Measurements from ENCODE around the gene EPS8L1.

EPS8L1 gene

DNA sequence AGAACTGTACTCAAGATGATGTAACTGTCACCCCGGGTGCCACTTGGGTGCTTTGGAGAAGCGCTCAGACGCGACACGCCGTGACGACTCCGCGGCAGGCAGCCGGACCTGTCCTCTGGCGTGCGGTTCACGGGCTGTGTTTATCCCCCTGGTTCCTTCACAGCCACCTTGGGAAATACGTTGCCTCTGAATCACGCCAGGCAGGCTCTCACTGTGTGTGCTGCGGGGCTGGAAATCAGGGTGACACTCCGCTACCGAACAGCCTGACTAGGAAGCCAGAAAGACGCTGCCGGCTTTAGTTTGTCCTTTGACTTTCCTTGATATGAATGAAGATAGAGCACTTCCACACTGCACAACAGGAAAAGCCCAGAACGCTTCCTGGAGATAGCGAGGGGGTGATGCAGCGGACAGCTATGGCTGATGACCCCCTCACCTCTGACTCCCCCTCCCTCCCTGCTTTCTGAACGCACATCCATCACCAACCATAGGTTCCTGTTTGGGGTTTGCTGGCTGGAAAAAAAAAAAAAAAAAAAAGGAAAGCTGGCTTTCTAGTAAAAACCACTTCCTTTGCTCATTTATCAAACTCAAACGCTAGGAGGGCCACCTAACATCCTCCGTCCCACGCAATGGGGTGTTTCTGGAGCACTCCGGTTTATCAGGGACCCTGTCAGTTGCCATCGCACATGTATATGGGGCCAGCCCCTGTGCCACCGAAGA, 33.9 kb upstream of the EPS8L1 start:
- Histone ChIP-seq H3K27ac (no peak overlapping the region), H3K9me3 (no peaks in the 10 kb centered on the region), H3K27me3 (no peaks in the 10 kb centered on the region), H3K4me3 (no peak overlapping the region), H3K4me1 (no peaks in the 10 kb centered on the region), H3K36me3 (peaks cover 32 to 58% (median 48%) of the 10 kb centered on the region in 3 donors)
- no peak for DNase-seq
- intact Hi-C loops (cut with DNase I; ENCODE audit: low total_unique reads) = no loop called here
- TF ChIP-seq CTCF (IDR thresholded peaks at IDR 0.05) = no peak

DNA sequence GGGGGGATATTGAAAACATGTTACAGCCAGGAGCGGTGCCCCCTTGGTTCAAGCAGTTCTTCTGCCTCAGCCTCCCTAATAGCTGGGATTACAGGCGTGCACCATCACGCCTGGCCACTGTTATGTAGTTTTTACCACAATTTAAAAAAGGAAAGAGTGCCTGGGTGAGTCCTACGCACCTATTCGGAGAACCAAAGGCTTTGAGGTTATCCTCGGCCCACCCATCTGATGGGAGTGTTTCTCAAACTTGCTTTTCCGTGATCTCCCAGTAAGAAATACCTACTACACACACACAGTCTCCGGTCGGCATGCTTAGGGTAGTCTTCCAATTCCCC, 33.4 kb upstream of the EPS8L1 start:
- intact Hi-C loops (cut with DNase I; ENCODE audit: low total_unique reads) = no loop called here
- H3K27me3 ChIP-seq = no peaks in the 10 kb centered on the region
- H3K4me1 ChIP-seq = no peaks in the 10 kb centered on the region
- no peaks in the 10 kb centered on the region for H3K9me3 ChIP-seq
- DNase-seq = no peak
- peaks cover 38 to 64% (median 54%) of the 10 kb centered on the region in 3 donors for H3K36me3 ChIP-seq
- no peak for TF ChIP-seq CTCF (IDR thresholded peaks at IDR 0.05)
- no peak overlapping the region for H3K4me3 ChIP-seq
- no peak overlapping the region for H3K27ac ChIP-seq

DNA sequence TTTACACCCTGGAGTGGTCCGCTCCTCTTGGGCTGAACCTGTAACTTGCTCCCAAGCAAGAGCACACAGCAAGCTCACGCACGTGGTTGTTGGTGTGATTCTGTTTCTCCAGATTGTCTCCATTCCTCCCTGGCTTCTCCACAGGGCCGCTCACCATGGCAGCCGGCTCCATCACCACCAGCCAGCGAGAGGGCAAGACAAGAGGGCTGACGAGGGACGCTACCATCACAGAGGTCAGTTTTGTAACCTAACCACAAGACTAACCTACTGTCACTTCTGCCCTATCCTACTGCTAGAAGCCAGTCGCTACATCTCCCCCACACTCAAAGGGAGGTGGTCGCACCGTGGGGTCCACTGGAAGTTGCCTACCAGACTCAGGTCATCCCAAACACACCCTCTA, 33.0 kb upstream of the EPS8L1 start:
- TF ChIP-seq CTCF (IDR thresholded peaks at IDR 0.05) = no peak
- intact Hi-C loops (cut with DNase I; ENCODE audit: low total_unique reads) = no loop called here
- Histone ChIP-seq H3K27me3 (no peaks in the 10 kb centered on the region), H3K4me1 (no peaks in the 10 kb centered on the region), H3K4me3 (no peak overlapping the region), H3K27ac (no peak overlapping the region), H3K36me3 (peaks cover 41 to 67% (median 57%) of the 10 kb centered on the region in 3 donors), H3K9me3 (no peaks in the 10 kb centered on the region)
- no peak for DNase-seq

GRCh38 chr19:55044286-55044685, 31.4 kb upstream of the EPS8L1 start:
- Histone ChIP-seq H3K9me3 (no peaks in the 10 kb centered on the region), H3K36me3 (peaks cover 53 to 83% (median 72%) of the 10 kb centered on the region in 3 donors), H3K27ac (no peak overlapping the region), H3K27me3 (no peaks in the 10 kb centered on the region), H3K4me3 (no peak overlapping the region), H3K4me1 (no peaks in the 10 kb centered on the region)
- DNase-seq = no peak
- intact Hi-C loops (cut with DNase I; ENCODE audit: low total_unique reads) = no loop called here
- no peak for TF ChIP-seq CTCF (IDR thresholded peaks at IDR 0.05)

DNA sequence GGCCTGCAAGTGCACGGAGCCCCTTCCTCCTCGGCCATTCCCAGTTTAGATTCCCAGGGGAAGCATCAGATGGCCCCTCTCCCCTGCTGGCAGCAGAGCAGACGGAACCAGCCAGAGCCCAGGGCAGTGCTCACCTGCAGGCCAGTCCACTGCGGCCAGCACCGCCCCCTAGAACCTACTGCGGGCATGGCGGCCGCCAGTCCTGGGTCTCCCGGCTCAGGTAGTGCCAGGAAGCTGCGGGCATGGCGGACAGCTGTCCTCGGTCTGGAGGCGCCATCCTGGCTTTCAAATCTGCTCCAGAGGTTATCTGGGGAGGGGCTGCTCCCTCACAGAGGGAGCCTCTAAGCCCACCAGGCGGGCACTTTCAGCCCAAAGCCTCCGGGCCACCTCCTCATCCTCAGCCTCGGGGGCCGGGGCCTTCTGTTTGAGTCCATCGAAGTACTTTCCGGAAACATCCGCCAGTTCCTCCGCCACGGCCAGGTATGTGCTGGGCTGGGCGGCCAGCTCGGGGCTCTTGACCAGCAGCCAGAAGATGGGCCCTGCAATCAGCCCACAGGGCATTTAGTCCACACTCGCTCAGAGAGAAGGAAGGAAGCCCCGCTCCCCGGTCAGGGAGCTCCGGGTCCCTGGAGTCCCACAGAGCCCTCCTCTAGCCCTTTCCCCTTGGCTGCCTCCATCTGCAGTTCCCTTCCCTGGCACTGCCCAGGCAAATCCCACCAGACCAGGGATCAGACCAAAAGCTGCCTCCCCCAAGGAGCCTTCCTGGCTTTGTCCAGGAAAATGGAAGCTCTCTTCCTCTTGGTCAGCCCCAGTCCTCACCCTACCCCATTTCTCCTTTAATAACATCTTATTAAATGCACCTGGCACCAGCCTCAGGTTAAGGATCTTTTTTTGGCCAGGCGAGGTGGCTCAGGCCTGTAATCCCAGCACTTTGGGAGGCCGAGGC, 30.6 kb upstream of the EPS8L1 start:
- no peaks in the 10 kb centered on the region for H3K4me1 ChIP-seq
- intact Hi-C loops (cut with DNase I; ENCODE audit: low total_unique reads) = no loop called here
- no peak overlapping the region for H3K4me3 ChIP-seq
- H3K27me3 ChIP-seq = no peaks in the 10 kb centered on the region
- no peak for DNase-seq
- peaks cover 53 to 85% (median 73%) of the 10 kb centered on the region in 3 donors for H3K36me3 ChIP-seq
- H3K9me3 ChIP-seq = no peaks in the 10 kb centered on the region
- TF ChIP-seq CTCF (IDR thresholded peaks at IDR 0.05) = no peak
- H3K27ac ChIP-seq = no peak overlapping the region
